Stimulated activated CD4-positive, alpha-beta T cell treated with anti-CD3 and anti-CD28 coated beads, Interleukin-4, amount 100 ng/mL, for 1 hour (primary cell): ENCODE data around the gene PHC2.
"Not testable (repeated sequence)": the region's sequence is repeated elsewhere in the genome, so short reads cannot be mapped to it uniquely, and the experiment has no call there.

Experiments
- DNase-seq: peaks from one replicate; pipeline ENCODE4 v3.0.0-alpha.2; 2020

PHC2 gene

GRCh38 chr1:33324677-33325575 lies 106.0 kb downstream of the PHC2 start:
- DNase-seq, result no peak

GRCh38 chr1:33323663-33324477 lies 107.0 kb downstream of the PHC2 start:
- no peak for DNase-seq

GRCh38 chr1:33322870-33323585 lies 107.9 kb downstream of the PHC2 start:
- no peak for DNase-seq

- no peak for DNase-seq
These were observed 108.8 kb downstream of the PHC2 start for GRCh38 chr1:33322109-33322508.

GRCh38 chr1:33321178-33321577 lies 109.7 kb downstream of the PHC2 start:
- no peak for DNase-seq

- DNase-seq, result no peak
These were observed 110.2 kb downstream of the PHC2 start, which contains the start of gene A3GALT2 for GRCh38 chr1:33320619-33321165. A3GALT2 (minus strand) TSS chr1:33321098; CDS start chr1:33321098, 0 bp downstream.

- no peak for DNase-seq
These were observed 110.8 kb downstream of the PHC2 start for GRCh38 chr1:33319949-33320618.

- DNase-seq, result no peak
These were observed 111.5 kb downstream of the PHC2 start for GRCh38 chr1:33319186-33319948.

GRCh38 chr1:33317946-33318345 lies 112.9 kb downstream of the PHC2 start:
- DNase-seq, result no peak

- no peak for DNase-seq
These were observed 113.5 kb downstream of the PHC2 start for GRCh38 chr1:33317354-33317753.

GRCh38 chr1:33316601-33317000 lies 114.3 kb downstream of the PHC2 start:
- DNase-seq, result no peak

- DNase-seq, result no peak
These were observed 116.5 kb downstream of the PHC2 start for GRCh38 chr1:33314416-33314815.

GRCh38 chr1:33312413-33312749 lies 118.5 kb downstream of the PHC2 start:
- no peak for DNase-seq

GRCh38 chr1:33311706-33312412 lies 119.0 kb downstream of the PHC2 start:
- DNase-seq, result no peak

- no peak for DNase-seq
These were observed 120.2 kb downstream of the PHC2 start for GRCh38 chr1:33310702-33311101.

- not testable (repeated sequence) for DNase-seq
These were observed 121.5 kb downstream of the PHC2 start for GRCh38 chr1:33309351-33309750.

GRCh38 chr1:33307494-33307864 lies 123.4 kb downstream of the PHC2 start:
- no peak for DNase-seq

GRCh38 chr1:33306653-33307493 lies 124.0 kb downstream of the PHC2 start:
- DNase-seq, result no peak

- no peak for DNase-seq
These were observed 124.9 kb downstream of the PHC2 start for GRCh38 chr1:33305816-33306652.
